ENCODE measurements around the gene KRTAP9-7. TPM values are rescaled to one million over a fixed set of nuclear protein-coding genes. Genes with fewer than 3 reads are reported as not detected.

The KRTAP9-7 gene
- total and polyA plus RNA-seq, 2 of the 4 experiments (the other 2 are of a cell fraction): not detected

DNA sequence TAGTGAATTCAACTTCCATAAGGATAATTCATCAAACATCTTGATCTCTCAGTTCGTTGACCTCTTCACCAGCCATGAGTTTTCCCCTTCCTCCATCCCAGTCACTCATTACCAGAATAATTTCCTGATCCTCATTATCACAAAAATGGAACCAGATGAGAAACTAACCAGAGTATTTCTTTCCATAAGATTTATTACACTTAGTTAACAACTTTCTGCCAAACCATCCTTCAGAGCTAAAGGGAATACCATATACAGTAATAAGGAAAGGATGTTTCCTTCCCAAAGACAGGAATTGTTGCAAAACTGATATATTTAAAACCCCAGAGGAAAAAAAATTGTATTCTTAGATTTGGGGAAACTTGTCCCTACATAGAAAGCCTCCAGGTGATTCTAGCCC is 18.5 kb downstream of the KRTAP9-7 start:
- 80% methylated on average over 1 of the region's 1 CpG; no CpG with 5 or more reads in 1 of the 2 experiments for WGBS, 2 experiments (ENCODE audit: extremely low coverage in 2 of 2, insufficient read length in 1 of 2)
- Histone ChIP-seq H2BK5ac (ENCODE audit: low read depth, low read length, poor library complexity, severe bottlenecking) (no peak overlapping the region), H3K9ac (ENCODE audit: low read depth, low read length) (no peak overlapping the region), H4K8ac (ENCODE audit: low read depth in 2 of 2, low read length in 2 of 2) (no peak overlapping the region), H3K9me3 (ENCODE audit: control insufficient read depth, insufficient read depth, low read length) (no peaks in the 10 kb centered on the region), H2AK5ac (ENCODE audit: low read depth, low read length) (no peak overlapping the region), H2BK120ac (ENCODE audit: low read depth, low read length) (no peak overlapping the region), H3K9me1 (ENCODE audit: insufficient read depth, low read length) (no peaks in the 10 kb centered on the region), H4K20me1 (ENCODE audit: insufficient read depth, low read length) (no peaks in the 10 kb centered on the region), H2BK20ac (ENCODE audit: low read depth, low read length) (no peak overlapping the region), H3K79me1 (ENCODE audit: low read depth in 1 of 2, low read length in 2 of 2) (no peaks in the 10 kb centered on the region), H4K5ac (ENCODE audit: low read depth, low read length) (no peak overlapping the region), H2AFZ (replicated peaks; ENCODE audit: low read length, poor library complexity) (no peak overlapping the region), H2AK9ac (replicated peaks; ENCODE audit: low read depth, low read length, poor library complexity) (no peak overlapping the region), H3K56ac (ENCODE audit: extremely low read depth, insufficient read depth, low read length) (no peak overlapping the region), H3K36me3 (ENCODE audit: control insufficient read depth, insufficient read depth, low read length) (no peaks in the 10 kb centered on the region), H3K4me3 (ENCODE audit: insufficient read depth, low read depth, low read length) (no peak overlapping the region), H3K23ac (ENCODE audit: low read depth, low read length) (no peak overlapping the region), H3K4ac (ENCODE audit: low read depth, low read length) (no peak overlapping the region), H3K27me3 (ENCODE audit: control insufficient read depth, insufficient read depth, low read length) (no peaks in the 10 kb centered on the region; the same call in 1 of the 2 replicates), H3K18ac (ENCODE audit: low read depth, low read length) (no peak overlapping the region), H3K27ac (ENCODE audit: insufficient read depth, low read length) (no peak overlapping the region), H2BK15ac (ENCODE audit: low read depth, low read length) (no peak overlapping the region), H3K4me2 (ENCODE audit: low read depth, low read length) (no peak overlapping the region), H4K91ac (ENCODE audit: insufficient read depth, low read depth, low read length) (no peak overlapping the region), H3K4me1 (ENCODE audit: control insufficient read depth, insufficient read depth, low read length) (no peaks in the 10 kb centered on the region), H3K14ac (replicated peaks; ENCODE audit: low read depth, low read length) (no peak overlapping the region)
- no TSS peak for BruUV-seq (replicated peaks)
- intact Hi-C loops (cut with micrococcal nuclease) (no loop called here), in situ Hi-C loops (cut with MboI; ENCODE audit: low sequenced_read_pairs) (no loop called here), dilution Hi-C loops (cut with HindIII; ENCODE audit: low sequenced_read_pairs, unreplicated experiment) (no loop called here)
- ChIA-PET POLR2A (ENCODE audit: unreplicated experiment) (no interaction called here), CTCF (no interaction called here)
- DNase-seq (no peak), ATAC-seq (ENCODE audit: low read depth) (no peak)
- TF ChIP-seq RAD21 (IDR thresholded peaks at IDR 0.05; ENCODE audit: low read length) (no peak), MAFK (IDR thresholded peaks at IDR 0.05; ENCODE audit: low read depth, low read length) (no peak), CEBPB (IDR thresholded peaks at IDR 0.05; ENCODE audit: low read depth, low read length) (no peak), SMC3 (IDR thresholded peaks at IDR 0.05; ENCODE audit: low read depth, low read length) (no peak), BHLHE40 (IDR thresholded peaks at IDR 0.05; ENCODE audit: low read depth, low read length) (no peak), POLR2A (IDR thresholded peaks at IDR 0.05; ENCODE audit: low read depth, low read length) (no peak), NFE2L2 (IDR thresholded peaks at IDR 0.05; ENCODE audit: low read depth, low read length) (no peak), FOS (IDR thresholded peaks at IDR 0.05; ENCODE audit: low read depth, low read length) (no peak), RCOR1 (IDR thresholded peaks at IDR 0.05; ENCODE audit: insufficient replicate concordance, low read length) (no peak)
- TF ChIP-seq, protein P1, sequence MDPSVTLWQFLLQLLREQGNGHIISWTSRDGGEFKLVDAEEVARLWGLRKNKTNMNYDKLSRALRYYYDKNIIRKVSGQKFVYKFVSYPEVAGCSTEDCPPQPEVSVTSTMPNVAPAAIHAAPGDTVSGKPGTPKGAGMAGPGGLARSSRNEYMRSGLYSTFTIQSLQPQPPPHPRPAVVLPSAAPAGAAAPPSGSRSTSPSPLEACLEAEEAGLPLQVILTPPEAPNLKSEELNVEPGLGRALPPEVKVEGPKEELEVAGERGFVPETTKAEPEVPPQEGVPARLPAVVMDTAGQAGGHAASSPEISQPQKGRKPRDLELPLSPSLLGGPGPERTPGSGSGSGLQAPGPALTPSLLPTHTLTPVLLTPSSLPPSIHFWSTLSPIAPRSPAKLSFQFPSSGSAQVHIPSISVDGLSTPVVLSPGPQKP (IDR thresholded peaks at IDR 0.05; ENCODE audit: borderline replicate concordance, low read depth, low read length): no peak
- TF ChIP-seq, protein P2, sequence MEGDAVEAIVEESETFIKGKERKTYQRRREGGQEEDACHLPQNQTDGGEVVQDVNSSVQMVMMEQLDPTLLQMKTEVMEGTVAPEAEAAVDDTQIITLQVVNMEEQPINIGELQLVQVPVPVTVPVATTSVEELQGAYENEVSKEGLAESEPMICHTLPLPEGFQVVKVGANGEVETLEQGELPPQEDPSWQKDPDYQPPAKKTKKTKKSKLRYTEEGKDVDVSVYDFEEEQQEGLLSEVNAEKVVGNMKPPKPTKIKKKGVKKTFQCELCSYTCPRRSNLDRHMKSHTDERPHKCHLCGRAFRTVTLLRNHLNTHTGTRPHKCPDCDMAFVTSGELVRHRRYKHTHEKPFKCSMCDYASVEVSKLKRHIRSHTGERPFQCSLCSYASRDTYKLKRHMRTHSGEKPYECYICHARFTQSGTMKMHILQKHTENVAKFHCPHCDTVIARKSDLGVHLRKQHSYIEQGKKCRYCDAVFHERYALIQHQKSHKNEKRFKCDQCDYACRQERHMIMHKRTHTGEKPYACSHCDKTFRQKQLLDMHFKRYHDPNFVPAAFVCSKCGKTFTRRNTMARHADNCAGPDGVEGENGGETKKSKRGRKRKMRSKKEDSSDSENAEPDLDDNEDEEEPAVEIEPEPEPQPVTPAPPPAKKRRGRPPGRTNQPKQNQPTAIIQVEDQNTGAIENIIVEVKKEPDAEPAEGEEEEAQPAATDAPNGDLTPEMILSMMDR (conservative IDR thresholded peaks at IDR 0.05; ENCODE audit: low read depth, low read length): no peak
